HG02610 (cell line): ENCODE measurements around the gene UNC5A.

ENCODE experiments used
- ATAC-seq: cut with Tn5 transposase; IDR thresholded peaks from one replicate; pipeline ENCODE4 v1.9.1; 2021; ENCODE audit warnings: mild to moderate bottlenecking, moderate library complexity; ENCODE audit not compliant: unreplicated experiment

Gene UNC5A

DNA sequence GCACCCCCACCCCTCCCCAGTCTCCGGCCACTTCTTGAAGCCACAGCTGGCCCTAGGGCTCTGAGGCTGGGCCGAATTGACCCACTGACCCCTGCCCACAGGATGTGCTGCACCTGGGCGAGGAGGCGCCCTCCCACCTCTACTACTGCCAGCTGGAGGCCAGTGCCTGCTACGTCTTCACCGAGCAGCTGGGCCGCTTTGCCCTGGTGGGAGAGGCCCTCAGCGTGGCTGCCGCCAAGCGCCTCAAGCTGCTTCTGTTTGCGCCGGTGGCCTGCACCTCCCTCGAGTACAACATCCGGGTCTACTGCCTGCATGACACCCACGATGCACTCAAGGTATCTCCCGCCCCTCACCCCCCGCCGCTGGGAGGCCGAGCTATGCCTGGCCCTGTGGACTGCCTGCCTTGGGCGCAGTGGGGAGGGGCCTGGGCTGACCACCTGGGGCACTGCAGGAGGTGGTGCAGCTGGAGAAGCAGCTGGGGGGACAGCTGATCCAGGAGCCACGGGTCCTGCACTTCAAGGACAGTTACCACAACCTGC lies 67.5 kb downstream of the UNC5A start:
- no peak for ATAC-seq

DNA sequence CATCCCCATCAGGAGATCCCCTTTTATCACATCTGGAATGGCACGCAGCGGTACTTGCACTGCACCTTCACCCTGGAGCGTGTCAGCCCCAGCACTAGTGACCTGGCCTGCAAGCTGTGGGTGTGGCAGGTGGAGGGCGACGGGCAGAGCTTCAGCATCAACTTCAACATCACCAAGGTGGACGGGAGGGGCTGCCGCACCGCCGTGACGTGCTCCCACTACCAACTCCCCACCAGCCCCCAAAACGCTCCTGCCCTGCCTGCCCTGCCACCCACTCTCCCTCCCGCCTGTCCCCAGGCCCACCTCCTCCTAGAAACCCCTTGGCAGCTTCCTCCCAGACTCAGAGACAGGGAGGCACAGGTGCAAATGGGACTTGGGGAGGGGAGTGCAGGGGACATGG lies 68.1 kb downstream of the UNC5A start:
- ATAC-seq: no peak

DNA sequence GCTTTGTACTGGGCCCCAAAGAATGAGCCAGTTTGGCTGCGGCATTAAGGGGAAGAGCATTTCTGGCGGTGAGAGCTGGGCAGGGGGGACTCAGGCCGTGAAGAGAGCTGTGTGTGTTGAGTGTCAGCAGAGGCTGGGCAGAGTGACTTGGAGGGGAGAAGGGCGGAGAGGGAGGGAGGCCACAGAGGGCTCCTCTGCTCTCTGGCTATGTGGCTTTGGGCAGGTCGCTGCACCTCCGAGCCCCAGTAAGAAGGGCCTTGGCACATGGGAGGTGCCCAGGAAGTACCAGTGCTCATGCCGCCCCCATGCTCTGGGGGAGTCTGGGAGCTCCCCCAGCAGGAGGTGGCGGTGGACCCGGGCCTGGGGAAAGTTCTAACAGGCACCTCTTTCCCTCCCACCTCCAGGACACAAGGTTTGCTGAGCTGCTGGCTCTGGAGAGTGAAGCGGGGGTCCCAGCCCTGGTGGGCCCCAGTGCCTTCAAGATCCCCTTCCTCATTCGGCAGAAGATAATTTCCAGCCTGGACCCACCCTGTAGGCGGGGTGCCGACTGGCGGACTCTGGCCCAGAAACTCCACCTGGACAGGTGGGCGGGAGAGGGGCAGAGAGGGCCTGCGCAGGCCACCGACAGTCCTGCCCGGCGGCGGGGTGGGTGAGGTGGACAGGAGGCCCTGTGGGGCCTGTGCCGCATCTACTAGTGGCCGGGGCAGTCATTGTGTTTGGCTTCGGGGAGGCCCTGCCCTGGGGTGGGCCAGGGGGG lies 68.7 kb downstream of the UNC5A start:
- no peak for ATAC-seq

DNA sequence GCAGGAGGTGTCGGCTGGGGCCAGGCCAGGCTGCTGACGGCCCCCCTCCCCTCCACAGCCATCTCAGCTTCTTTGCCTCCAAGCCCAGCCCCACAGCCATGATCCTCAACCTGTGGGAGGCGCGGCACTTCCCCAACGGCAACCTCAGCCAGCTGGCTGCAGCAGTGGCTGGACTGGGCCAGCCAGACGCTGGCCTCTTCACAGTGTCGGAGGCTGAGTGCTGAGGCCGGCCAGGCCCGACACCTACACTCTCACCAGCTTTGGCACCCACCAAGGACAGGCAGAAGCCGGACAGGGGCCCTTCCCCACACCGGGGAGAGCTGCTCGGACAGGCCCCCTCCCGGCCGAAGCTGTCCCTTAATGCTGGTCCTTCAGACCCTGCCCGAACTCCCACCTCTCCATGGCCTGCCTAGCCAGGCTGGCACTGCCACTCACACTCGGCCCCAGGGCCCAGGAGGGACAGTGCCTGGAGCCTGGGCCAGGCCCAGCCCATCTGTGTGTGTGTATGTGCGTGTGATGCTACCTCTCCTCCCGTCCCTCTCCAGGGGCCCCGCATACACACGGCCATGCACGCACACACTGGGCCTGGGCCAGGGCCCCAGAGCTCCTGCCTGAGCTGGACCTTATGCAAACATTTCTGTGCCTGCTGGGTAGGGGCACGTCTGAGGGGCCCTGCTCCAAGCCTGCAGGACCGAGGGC lies 69.5 kb downstream of the UNC5A start:
- no peak for ATAC-seq

DNA sequence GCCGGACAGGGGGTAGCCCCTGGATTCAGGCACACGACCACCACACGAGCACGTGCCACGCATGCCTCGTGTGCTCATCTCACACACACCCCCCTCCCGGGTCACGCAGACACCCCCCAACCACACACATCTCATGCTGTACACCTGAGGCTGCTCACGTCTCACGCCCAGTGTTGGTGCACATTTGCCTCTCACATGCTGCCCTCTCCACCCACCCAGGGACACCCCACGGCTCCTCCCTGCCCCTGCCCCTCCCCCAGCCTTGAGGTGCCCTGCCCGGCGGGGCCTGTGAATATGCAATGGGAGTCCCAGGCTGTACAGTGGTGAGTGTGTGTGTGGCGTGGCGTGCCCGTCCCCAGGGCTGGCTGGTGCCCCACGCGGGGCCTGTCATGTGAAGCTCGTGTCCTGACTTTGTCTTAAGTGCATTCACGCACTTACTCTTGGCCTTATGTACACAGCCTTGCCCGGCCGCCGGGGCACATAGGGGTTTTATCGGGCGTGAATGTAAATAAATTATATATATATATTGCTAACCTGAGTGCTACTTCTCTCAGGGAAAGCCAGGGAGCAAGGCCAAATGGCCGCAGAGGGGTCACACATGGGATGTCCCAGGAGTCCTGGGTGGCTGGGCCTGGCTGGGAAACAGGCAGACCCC lies 70.1 kb downstream of the UNC5A start:
- ATAC-seq: no peak

DNA sequence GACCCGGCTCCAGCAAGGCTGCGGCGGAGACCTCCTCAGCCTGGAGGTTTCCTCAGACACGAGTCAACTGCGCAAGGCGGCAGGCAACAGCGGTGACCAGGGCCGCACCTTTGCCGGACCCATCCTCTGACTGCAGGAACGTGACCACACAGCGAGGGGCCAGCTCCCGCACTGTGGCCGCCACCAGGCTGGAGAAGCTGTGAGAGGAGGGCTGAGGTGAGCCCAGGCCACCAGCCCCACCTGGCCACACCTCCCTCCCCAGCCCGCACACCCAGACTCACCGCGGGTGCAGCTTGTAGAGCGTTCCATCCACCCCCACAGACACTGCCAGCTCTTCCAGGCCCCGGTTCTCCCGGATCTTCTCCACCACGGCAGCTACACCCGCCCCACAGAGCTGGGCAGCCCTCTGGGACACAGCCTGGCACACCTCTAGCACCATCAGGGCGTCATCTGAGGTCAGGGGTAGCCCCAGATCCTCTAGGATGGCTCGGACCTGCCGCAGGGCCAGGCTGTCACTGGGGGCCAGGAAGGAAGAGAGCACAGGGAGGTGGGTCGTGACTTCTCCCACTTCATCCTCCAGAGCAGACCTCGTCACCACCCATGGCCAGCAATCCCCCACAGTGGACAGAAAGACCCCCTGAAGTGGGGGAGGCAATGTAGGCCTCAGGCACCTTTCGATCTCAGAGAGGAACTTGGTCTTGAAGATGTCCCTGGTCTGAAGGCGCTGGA lies 70.8 kb downstream of the UNC5A start:
- ATAC-seq: no peak

DNA sequence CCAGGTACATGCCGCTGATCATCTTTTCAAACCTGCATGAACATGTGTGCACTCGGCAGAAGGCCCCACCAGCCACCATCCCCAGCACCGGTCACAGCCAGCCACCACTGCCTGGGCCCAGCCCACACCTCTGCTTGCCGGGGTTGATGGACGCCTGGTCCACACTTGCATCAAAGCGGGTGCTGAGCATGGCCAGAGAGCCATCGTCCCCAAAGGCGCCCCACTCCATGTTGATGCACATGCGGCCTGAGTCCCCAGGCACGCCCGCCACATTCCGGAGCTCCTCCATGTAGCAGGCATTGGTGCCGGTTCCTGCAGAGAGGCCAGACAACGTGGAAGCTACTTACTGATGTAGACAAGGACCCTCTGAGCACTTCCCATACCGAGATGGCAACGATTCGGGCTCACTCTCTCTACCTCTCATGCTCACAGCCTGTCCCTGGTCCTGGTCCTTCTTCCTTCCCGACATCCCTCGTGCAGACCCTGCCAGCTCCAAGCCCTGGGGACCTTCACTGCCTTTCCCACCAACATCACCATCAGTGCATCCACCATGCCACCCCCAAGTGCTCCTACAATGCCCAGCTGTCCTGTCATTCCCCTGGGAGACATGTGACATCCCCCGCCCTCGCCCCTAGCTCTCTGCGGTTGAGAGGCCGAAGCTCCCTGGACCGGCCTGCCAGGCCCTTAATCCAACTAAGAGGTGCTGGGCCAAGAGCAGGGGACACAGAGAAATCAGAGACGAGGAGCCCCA lies 71.6 kb downstream of the UNC5A start:
- ATAC-seq: no peak

DNA sequence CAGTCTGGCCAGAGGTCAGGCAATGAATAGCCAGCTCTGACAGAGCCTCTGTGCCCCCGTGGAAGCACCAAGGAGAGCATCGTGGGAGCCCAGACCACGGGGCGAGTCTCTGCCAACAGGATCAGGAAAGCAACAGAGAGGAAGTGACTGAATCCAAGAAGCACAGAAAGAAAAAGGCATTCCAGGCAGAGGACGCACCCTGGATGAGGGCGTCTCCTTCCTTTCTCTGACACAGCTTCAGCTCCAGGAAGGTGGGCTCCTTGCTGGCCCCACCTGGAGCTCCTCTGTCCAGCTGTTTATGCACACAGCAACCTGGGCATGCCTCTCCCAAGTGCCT lies 72.2 kb downstream of the UNC5A start:
- no peak for ATAC-seq

DNA sequence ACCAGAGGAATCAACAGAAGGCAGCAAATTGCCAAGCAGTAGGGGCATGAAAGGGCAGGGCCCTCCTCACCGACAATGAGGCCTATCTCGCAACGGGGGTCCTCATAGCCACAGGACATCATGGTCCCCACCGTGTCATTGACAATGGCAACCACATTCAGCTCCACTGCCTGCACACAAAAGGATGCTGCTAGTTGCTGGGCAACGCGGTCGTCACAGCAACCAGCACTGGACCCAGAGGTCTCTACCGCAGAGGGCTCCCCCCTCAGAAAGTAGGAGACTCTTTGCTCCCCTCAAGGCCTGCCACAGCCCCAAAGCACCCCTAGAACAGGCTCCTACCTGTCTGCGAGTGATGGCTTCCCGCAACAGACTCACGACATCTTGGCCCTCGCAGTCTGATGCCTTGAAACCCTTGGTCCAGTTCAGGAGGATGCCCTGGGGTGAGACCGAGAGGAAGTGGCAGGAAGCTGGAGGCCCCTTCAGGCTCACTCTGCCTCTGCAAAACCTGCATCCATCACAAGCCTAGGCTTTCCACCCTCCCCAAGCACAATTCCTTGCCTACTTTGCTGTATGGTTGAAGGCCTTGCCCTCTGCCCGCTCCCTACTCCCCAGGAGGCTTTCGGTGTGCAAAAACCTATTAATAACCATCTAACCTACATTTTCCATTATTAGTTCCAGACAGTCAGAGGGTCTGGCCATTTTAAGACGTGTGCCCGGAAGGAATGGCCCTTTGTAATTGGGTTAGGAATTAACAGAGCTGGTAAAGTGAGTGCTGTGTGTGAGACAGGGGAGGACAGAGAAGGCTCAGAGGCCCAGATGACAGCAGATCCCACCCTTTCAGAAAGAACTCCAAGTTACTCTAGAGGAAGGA lies 73.6 kb downstream of the UNC5A start:
- ATAC-seq: no peak

DNA sequence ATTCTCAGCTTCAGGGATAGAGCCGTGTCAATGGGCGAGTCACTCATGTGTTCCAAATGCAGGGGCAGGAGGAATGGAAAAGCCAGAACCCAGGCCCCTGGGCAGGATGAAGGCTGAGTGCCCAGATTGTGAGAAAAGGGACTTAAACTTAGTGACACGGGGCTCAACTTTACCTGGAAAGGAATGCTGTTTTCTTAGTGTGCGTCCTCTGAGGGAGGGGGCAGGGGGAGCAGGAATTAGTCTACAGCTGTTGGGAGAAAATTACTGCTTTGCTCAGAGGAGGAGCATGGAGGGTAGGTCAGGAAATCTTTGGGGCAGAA lies 74.2 kb downstream of the UNC5A start:
- no peak for ATAC-seq

DNA sequence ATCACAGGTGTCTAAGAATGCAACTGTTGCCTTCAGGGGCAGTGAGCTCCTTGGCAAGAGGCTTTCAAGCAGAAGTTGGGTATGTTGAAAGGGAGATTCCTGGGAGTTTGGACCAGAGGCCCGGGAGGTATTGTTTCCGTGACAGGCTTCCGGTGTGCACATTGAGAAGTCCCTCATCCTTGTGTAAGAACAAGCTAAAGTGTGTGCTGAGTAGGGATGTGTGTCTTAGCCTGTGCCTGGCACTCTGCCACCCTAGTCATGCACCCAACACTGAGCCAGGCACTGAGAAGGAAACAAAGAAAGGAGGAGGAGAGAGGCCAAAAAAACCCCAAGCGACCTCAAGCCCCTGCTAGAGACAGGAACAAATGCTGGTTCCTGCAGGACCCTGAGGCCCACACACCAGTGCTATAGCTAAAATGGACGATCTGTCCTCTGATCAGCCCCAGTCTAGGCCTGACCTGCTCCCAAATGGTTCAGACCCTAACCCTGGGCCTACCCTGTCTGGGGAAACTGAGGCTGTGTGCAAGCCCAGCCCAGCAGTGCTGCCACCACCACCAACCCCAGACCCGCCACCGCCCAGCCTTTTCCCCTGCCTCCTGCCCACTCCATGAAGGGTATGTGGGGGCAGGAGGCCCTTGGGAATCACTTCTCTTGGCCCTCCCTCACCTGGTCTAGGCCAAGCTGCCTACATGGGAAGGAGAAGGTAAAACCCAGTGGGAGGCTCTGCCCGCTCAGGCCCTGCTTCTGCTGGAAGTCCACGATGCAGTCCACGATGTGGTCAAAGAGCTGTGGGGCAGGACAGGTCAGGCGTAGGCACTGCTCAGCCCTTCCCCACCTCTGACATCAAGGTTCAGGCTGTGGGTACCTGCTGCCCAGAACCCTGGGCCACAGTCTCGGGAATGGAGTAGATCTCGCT lies 76.2 kb downstream of the UNC5A start:
- no peak for ATAC-seq

DNA sequence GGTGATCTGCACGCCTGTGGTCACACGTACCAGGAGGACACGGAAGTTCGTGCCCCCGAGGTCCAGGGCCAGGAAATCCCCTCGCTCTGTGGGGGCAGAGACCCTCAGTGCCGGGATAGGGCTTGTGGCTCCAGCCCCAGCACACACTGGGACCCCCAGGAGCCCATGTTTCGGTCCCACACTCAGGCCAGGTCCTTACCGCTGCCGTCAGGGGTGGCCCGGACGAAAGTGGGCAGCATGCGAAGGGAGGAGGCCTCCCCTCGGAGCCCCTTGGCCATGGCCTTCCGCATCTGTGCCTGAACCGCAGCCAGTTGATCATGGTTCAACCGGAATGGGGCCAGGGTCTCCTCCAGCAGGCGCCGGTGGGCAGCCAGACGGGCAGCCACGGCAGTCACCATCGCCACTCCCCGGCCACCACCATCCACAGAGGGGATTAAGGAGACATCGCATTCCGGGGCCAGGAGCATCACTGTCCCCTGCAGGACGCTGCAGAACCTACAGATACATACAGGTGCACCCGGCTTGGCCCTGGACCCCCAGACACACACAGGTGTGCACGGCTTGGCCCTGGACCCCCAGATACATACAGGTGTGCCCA lies 77.0 kb downstream of the UNC5A start:
- ATAC-seq: no peak

DNA sequence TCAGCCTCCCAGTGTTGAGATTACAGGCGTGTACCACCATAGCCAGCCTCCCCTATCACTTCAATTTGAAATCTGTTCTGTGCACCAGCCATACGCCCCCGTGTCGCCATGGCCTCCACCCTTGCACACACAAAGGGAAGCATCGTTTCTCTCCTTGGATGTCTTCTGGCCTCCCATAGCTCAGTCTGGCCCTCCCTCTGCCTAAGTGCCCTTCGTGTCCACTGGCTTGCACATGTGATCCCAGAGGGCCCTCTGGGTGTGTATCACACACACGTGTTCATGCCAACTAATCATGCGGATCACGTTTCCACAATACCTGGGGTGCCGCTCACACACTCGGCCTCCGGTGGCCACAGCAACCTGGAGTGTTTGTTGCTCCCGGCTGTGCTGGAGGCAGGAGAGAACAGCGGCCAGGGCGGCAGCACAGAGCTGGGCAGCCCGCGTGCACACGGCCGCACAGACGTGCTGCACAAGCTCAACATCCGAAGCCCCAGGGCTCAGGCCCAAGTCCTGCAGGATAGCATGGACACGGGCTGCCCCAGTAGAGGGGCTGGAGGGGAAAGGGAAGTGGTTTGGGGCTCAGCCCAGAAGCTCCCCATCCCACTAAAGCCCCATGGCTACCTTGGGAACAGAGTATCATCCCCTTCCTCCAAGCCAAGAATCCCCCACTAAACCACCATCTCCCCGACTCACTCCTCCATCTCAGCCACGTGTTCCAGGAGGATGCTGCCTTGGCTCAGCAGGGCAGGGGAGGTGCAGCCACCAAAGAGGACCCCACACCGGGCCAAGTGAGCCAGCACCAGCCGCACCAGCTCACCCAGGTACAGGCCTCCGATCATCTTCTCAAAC lies 77.9 kb downstream of the UNC5A start:
- ATAC-seq: no peak

DNA sequence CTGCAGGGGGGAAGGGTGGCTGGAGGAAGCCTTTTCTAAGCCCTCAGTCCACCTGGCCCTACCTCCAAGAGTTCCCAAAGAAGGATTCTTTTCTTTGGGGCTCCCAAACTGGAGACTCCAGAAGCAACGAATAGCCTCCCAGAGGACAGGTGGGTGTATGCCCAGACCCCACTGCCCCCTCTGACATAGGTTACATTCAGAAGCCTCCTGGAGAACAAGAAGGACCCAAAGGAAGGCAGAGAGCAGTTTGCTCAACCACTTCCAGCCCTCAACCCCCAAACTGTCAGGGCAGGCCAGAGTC lies 78.5 kb downstream of the UNC5A start:
- ATAC-seq: no peak

DNA sequence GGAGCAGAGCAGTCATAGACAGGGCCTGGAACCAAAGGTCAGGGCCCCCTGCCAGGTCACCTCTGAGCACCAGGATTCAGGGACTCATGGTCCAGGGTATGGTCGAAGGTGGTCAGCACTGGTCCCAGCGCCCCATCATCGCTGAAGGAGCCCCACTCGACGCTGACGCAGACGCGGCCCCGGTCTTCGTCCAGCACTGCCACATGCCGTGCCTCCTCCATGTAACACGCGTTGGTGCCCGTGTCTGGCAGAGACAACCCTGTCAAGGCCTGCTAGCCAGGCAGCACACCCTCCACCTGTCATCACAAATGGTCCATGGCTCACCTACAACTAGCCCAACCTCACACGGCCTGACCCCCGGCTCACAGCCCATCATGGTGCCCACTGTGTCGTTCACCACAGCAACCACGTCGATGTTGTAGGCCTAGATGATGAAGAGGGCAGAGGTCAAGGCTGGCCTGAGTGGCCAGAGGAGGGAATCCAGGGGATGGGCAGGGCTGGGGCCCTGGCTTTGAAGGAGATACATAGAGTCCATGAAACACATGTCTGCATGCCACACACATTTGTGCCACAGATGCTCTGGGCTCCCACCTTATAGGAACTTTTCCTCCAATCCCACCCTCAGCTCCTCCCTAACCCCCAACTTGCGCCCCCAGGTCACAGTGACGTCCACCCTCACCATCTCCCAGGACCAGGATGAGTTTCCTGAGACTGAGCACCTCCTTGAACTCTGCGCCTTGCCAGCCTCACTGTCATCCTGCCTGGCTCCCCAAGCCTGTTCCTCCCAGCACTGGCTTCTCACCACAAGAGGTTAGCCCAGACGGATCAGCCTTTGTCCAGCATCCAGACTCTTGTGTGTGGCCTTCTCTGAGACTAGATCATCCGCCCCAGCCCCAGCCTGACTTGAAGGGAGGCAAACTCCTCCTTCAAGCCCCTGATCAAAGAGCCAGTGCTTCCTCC lies 79.2 kb downstream of the UNC5A start:
- no peak for ATAC-seq
